ENCODE results near the gene ERFL.

The ERFL gene

DNA sequence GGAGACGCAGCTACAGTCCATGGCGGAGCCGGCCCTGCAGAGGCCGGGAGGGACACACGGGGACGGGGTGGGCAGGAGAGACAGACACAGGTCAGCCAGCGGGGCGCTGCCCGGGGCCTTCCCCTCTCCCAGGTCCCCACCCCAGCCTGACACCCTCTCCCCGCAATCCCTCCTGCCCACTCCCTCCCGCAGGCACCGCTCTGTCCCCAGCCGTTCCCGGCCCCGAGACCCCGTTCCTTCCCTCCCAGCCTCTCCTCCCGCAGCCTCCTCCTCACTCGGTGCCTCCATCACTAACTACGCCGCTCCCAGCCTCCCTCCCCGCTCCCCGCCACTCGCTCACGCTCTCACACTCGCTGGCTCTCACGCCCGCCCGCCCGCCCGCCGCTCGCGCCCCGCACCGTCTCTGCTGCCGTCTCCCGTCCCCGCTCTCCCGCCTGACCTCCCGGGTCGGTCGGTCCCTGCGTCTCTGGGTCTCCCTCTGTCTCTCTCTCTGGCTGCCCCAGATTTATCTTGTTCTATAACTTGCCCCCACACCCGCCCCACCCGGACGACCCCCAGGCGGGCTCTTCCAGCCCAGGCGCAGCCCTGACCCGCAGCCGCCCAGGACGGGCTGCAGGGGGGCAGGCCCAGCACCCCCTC is 15.2 kb downstream of the ERFL start:
- no peak for DNase-seq

- no peak for DNase-seq
Measured at GRCh38 chr19:41911889-41912731, 16.1 kb downstream of the ERFL start.

DNA sequence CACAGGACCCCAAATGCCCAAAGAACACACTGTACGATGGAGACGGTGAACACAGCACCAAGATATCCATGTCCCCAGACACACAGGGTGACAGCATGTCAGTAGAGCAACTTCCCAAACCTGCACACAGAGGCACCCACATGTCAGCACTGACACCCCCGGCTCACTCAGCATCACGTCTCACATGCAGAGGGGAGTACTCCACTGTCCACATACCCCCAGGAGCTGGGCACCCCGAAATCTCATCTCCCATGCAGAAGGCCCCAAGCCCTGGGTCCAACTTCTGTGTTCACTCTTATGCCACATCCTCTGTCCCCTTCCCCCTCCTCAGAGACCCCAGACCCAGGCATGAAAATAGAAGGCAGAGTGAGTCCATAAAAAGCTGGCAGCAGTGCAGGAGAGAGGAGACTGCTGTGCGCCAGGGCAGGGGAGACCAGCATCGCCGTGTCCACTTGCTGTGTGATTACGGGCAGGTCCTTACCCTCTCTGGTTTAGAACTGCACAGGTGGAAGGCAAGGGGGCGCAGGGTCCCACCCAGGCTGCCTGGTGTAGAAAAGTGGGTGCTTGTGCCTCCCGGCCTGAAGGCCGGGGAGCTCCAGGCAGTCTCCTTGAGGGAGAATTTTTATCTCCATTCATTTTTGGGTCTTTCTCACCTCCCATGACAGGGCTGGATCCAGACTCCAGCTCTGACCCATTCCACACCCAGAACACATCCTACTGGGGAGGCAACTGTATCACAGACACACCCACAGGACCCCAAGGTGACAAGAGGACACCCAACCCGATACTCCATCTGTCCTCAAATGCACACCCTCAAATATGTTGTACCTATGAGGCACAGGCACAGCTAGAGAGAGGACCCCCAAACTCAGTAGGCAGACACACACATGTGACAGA is 17.0 kb downstream of the ERFL start:
- DNase-seq: no peak

DNA sequence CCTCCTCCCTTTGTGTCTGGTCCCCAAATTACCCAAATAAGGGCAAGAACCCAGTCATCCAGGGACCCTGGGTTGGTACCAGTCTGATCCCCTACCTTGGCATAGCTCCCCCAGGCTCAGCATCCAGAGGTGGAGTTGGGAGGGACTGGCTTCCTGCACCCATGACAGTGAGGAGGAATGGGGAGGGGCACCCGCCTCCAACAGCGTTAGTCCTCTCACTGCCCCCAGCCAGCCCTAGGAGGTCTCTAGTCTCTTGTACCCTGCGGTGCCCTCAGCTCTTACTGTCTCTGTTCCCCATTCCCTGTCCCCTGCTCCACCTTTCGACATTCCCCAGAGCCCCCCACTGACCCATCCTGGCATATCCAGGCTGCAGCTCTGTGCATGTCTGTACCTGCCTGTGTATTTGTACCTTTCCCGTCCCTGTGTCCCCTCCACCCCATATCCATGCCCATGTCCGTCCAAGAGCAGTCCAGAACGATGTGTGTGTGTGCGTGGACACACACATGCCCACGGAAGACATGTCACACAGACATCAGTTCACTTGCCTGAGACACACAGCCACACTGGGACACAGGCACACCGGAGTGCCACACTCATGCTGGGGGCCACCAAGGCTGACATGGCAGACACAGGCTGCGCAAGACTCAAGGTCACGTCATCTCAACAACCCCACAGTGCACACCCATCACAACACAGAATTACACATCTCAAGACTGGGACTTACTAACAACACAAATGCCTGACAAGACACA is 17.8 kb downstream of the ERFL start:
- no peak for DNase-seq

GRCh38 chr19:41909706-41910105 is 18.5 kb downstream of the ERFL start:
- no peak for DNase-seq

- DNase-seq: no peak
Measured at GRCh38 chr19:41908724-41909464, 19.4 kb downstream of the ERFL start.

GRCh38 chr19:41907994-41908615 is 20.1 kb downstream of the ERFL start:
- DNase-seq: no peak

- no peak for DNase-seq
Measured at GRCh38 chr19:41906916-41907680, 21.2 kb downstream of the ERFL start.

DNA sequence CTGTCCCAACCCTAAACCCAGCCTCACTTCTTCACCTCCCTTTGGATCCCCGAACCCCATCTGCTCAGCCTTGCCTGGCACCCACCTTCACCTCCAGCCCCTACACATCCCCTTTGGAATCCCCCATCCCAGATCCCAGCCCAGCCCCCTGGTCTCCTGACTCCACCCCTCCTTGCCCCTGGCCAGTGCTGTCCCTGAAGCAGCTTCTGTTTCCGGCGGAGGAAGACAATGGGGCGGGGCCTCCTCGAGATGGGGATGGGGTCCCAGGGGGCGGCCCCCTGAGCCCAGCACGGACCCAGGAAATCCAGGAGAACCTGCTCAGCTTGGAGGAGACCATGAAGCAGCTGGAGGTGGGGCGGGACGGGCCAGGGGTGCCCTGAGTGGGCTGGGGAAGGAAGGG is 22.0 kb downstream of the ERFL start:
- DNase-seq: no peak

DNA sequence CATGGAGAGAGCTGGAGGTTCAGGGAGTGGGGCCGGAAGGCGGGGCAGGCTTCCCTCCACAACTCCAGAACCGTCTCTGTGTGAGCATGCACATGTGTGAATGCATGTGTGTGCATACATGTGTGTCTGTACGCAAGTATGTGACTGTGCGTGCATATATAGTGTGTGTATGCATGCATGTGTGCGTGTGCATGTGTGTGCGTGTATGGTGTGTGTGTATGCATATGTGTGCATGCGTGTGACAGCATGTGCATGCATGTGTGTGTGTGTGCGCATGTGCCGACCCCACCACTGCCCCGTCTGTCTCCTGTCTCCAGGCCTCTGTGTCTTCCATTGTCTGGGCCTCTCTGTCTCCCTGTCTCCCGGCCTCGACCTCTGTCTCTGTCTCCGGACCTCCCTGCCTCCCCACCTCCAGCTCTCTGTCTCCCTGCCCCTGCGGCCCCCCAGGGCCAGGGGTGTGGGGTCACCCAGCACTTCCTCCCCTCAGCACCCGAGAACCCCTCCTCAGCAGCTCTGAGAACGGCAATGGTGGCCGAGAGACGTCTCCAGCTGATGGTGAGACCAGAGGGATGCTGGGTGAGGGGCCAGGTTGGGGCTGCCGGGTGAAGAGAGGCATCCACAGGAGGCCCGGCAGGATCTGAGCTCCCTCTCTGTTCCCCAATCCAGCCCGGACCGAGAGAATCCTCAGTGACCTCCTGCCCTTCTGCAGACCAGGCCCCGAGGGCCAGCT is 22.8 kb downstream of the ERFL start:
- DNase-seq: no peak

DNA sequence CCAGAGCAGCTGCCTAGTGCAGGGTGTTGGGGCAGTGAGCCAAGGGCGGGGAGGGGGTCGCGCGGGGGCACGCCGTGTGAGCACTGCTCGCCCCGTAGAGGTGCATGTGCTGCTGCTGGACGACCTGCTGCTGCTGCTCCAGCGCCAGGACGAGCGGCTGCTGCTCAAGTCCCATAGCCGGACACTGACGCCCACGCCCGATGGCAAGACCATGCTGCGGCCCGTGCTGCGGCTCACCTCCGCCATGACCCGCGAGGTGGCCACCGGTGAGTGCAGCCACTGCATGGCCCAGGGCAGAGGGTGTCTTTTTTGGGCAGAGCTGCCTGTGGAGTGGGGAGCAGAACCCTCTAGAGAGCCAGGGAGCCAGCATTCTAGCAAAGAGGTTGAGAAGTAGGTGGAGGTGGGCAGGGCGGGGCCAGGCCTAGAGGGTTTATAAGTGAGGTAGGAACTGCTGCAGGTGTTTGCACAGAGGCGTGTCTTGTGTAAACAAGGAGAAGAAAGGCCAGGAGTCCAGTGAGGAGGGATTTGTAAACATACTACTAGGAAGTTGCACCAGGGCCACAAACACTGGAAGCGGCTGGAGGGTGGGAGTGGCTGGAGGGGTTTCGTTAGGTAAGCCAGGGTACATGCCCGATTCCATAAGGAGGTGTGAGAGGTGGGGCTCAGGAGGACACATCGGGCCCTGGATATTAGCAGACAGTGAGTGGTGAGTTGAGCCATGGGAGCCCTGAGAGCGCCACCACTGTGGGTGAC is 24.0 kb downstream of the ERFL start:
- no peak for DNase-seq

- no peak for DNase-seq
Measured at GRCh38 chr19:41903193-41903953, 24.9 kb downstream of the ERFL start.

- DNase-seq: no peak
Measured at GRCh38 chr19:41902594-41902993, 25.7 kb downstream of the ERFL start.

DNA sequence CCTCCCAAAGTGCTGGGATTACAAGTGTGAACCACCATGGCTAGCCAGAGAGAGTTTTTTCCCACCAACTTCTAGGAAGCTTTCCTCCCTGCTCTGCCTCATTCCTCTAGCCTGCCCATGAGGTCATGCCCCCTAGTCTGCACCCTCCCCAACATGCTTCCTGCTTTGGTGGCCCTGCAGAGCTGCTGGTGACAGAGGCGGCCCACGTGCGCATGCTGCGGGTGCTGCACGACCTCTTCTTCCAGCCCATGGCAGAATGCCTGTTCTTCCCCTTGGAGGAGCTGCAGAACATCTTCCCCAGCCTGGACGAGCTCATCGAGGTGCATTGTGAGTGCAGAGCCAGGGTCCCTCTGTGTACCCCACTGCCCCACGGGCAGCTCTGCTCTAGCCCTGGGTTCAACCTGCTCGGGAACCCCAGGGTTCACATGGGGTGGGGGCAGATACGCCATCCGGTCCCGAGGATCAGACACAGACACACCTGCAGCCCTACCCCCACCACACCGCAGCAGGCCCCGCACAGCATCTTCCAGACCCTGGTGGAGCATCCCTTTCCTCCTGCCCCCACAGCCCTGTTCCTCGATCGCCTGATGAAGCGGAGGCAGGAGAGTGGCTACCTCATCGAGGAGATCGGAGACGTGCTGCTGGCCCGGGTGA is 26.4 kb downstream of the ERFL start:
- no peak for DNase-seq

DNA sequence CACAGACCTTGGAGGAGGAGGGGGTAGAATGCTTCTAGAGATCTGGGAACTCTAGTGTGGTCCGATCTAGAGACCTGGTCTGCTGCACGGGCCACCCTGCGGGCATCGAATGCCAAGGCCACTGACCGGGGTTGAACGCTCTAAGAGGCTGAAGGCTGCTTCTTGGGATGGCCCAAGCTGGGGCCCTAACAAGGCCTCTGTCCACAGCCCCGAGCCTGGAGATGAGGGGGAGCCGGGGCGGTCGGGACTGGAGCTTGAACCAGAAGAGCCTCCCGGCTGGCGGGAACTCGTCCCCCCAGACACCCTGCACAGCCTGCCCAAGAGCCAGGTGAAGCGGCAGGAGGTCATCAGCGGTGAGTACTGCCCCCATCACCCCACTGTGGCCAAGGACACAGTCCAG is 30.0 kb downstream of the ERFL start:
- no peak for DNase-seq

DNA sequence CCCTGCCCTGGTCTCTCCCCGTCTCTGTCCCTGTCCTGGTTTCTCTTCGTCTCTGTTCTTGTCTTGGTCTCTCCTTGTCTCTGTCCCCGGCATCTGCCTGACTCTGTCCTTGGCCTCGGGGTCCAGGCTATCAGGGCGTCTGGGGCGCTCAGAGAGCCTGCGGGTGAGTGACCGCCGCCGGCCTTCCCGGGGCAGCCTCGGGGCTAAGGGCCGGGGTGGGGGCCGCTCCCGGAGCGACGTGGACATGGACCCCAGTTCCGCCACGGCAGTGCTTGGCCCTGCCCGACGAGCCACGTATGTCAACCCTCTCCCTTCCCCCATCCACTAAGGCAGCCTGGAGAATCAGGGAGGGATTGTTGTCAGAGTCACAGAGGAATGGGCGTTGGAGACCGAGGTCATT is 30.4 kb downstream of the ERFL start:
- no peak for DNase-seq

DNA sequence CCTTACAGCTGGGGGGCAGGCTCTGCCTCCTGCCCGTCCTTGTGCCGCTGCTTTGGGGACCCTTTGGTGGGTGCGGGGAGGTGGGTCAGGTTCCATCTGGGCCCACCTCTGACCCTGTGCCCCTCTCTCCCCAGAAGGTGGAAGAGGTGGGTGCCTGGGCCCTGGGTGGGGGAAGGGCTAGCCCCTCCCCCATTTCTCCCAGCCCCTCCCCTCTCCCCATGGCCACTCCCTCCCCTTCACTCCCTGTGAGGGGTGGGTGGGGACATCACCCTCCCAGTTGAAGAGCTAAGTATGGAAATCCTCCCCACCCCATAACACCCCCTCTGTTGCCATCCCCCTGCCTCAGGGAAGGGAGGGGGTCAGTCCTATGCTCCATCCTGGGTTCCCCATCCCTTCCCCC is 31.1 kb downstream of the ERFL start:
- no peak for DNase-seq

GRCh38 chr19:41896581-41896942 is 31.7 kb downstream of the ERFL start:
- no peak for DNase-seq
